ENCODE measurements around the gene IL22RA2.

The IL22RA2 gene

DNA sequence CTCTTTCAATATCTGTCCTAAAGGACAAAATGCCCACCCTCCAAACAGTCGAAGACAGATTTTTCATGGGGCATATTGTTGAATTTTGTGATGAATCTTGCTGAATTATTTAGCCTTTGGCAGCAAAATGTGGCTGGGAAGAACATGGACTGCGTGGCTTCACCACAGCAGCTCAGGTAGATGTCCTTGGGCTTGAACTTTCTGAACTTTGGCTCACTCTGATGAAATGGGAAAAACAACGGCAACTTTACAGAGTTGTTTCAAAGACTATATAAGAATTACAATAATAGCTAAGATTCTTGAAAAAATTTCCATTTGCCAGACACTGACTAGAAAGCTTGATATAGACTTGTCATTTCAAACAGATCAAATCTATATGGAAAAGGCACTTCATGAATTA, 75.9 kb downstream of the IL22RA2 start:
- H3K4me3 ChIP-seq (ENCODE audit: low read depth, low read length) = no peak overlapping the region

DNA sequence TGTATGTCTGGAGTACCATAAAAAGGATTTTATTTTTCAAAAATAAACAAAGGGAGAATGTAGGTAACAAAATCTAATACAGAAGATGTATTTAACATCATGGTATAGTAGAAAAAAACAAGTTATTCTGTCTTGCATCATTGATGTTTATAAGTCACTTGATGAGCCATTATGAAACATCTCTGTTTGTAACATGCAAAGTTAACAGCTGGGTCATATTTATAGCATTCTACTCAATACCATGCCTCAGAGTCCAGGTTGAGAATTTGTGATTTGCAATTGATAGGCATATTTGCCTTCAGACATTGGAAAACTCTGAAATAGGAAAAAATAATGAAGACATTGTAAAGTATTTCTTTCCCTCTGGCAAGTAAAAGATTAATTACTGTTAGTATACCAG, 76.4 kb downstream of the IL22RA2 start:
- H3K4me3 ChIP-seq (ENCODE audit: low read depth, low read length) = no peak overlapping the region

- H3K4me3 ChIP-seq (ENCODE audit: low read depth, low read length) = no peak overlapping the region
Observed at GRCh38 chr6:137095651-137096238, 77.7 kb downstream of the IL22RA2 start.

DNA sequence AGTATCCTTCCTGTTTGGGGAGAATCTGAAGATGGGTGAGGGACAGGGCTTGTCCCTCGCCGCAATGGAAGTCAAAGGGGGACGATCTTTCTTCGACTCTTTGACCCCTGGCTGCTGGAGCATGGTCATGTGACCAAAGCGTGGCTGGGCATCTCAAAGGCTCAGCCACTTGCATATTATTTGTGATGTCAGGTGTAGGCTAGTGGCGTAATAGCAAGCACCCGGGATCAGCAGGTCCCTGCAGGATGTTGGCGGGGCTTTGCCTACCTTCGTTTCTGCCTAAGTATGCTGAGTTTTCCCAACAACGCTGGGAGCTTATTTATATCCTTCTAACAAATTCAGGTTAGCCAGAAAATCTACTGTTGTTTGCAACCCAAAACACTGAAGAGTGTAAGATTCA, 78.4 kb downstream of the IL22RA2 start:
- no peak overlapping the region for H3K4me3 ChIP-seq (ENCODE audit: low read depth, low read length)

DNA sequence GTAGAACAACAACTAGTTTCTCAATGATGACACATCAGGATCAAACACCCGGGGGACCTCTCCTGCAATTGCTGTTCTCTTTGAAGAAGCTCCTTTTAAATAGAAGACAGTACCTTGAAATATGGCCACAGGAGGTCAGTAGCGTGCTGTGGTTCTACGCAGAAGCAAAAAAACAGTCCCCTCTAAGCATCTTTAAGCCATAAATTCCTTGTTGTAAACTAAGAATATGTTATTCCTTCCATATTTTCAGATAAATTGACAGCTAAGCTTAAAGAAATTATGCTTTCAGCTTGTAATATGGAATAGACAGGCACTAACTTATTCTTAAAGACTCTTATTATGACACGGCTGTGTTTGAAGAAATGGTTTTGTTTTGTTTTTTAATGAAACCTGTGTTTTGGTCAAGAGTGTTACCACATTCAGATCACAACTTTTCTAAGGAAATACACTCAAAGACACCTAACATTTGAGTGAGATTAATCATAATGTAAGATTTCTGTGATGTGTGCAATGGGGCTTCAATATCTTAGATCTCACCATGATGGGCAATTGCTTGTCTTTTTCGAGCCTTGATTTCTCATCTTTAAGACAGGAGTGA, 78.9 kb downstream of the IL22RA2 start:
- no peak overlapping the region for H3K4me3 ChIP-seq (ENCODE audit: low read depth, low read length)
